Neuronal stem cell (in vitro differentiated cells): Measurements from ENCODE around the gene DPYSL5.
A peak's percentile ranks its signal among the peaks of the same experiment; 100 is the strongest.
"Not testable (repeated sequence)": the region's sequence is repeated elsewhere in the genome, so short reads cannot be mapped to it uniquely, and the experiment has no call there.

ENCODE experiments used
- DNase-seq: peaks from one replicate; pipeline ENCODE4 v3.0.0-alpha.2; 2013; ENCODE audit warnings: low spot score
- H2AFZ ChIP-seq: one replicate; pipeline ENCODE4 v1.6.1; 2013; ENCODE audit warnings: mild to moderate bottlenecking, low read length, inconsistent platforms
- H2AK5ac ChIP-seq: 2 replicates; pipeline ENCODE4 v1.6.1; 2013; ENCODE audit warnings: low read depth, mild to moderate bottlenecking, inconsistent platforms, low read length, moderate library complexity, mixed read lengths
- H2BK120ac ChIP-seq: 2 replicates; pipeline ENCODE4 v1.6.1; 2013; ENCODE audit warnings: low read depth, mild to moderate bottlenecking, inconsistent platforms, low read length, moderate library complexity, mixed read lengths
- H2BK12ac ChIP-seq: one replicate; pipeline ENCODE4 v1.6.1; 2013; ENCODE audit warnings: low read length, inconsistent platforms
- H2BK15ac ChIP-seq: 2 replicates; pipeline ENCODE4 v1.6.1; 2013; ENCODE audit warnings: mild to moderate bottlenecking, low read length, inconsistent platforms, mixed read lengths
- H2BK5ac ChIP-seq: one replicate; pipeline ENCODE4 v1.6.1; 2013; ENCODE audit warnings: inconsistent platforms, mild to moderate bottlenecking, low read length, moderate library complexity
- H3K14ac ChIP-seq: one replicate; pipeline ENCODE4 v1.6.1; 2013; ENCODE audit warnings: low read length, inconsistent platforms
- H3K18ac ChIP-seq: 2 replicates; pipeline ENCODE4 v1.6.1; 2013; ENCODE audit warnings: low read length, inconsistent platforms
- H3K23ac ChIP-seq: 2 replicates; pipeline ENCODE4 v1.6.1; 2013; ENCODE audit warnings: low read depth, mild to moderate bottlenecking, mixed read lengths, low read length, inconsistent platforms; ENCODE audit not compliant: poor library complexity
- H3K27ac ChIP-seq: replicated peaks from 3 replicates; pipeline ENCODE4 v1.5.1; 2013; ENCODE audit warnings: low read length, inconsistent platforms
- H3K27me3 ChIP-seq, 3 experiments: 2 replicates each; pipeline ENCODE4 v1.6.1; 2013; ENCODE audit warnings: low read length in 3 of 3, mild to moderate bottlenecking in 2 of 3, inconsistent platforms in 1 of 3, low read depth in 1 of 3, mixed read lengths in 1 of 3, moderate library complexity in 1 of 3; ENCODE audit not compliant: control insufficient read depth in 3 of 3, insufficient read depth in 3 of 3
- H3K36me3 ChIP-seq, 2 donors: replicated peaks in 1 of 2; 2 replicates each; pipeline ENCODE4 v1.6.1; 2013; ENCODE audit warnings: low read length in 2 of 2; ENCODE audit not compliant: control insufficient read depth in 2 of 2, insufficient read depth in 2 of 2
- H3K4ac ChIP-seq: 2 replicates; pipeline ENCODE4 v1.6.1; 2013; ENCODE audit warnings: inconsistent platforms, mild to moderate bottlenecking, low read length, moderate library complexity
- H3K4me1 ChIP-seq, 2 donors: 1 replicate in 1 of 2; 2 replicates in 1 of 2; pipeline ENCODE4 v1.6.1; 2013; ENCODE audit warnings: low read length in 2 of 2, low read depth in 1 of 2; ENCODE audit not compliant: control insufficient read depth in 2 of 2, insufficient read depth in 1 of 2
- H3K4me2 ChIP-seq: one replicate; pipeline ENCODE4 v1.6.1; 2013; ENCODE audit warnings: mild to moderate bottlenecking, low read length, inconsistent platforms; ENCODE audit not compliant: insufficient read depth, poor library complexity, severe bottlenecking
- H3K4me3 ChIP-seq, 2 donors: 2 replicates each; pipeline ENCODE4 v1.5.1; 2013; ENCODE audit warnings: low read length in 2 of 2, mild to moderate bottlenecking in 2 of 2, inconsistent platforms in 1 of 2, moderate library complexity in 1 of 2
- H3K79me1 ChIP-seq: one replicate; pipeline ENCODE4 v1.6.1; 2013; ENCODE audit warnings: low read depth, mild to moderate bottlenecking, inconsistent platforms, low read length, moderate library complexity
- H3K9ac ChIP-seq: one replicate; pipeline ENCODE4 v1.6.1; 2013; ENCODE audit warnings: mild to moderate bottlenecking, low read depth, low read length, inconsistent platforms; ENCODE audit not compliant: poor library complexity
- H3K9me3 ChIP-seq, 2 donors: replicated peaks in 1 of 2; 2 replicates each; pipeline versions ENCODE3 to v1.6.1; 2013; ENCODE audit warnings: low read length in 2 of 2, mild to moderate bottlenecking in 2 of 2, inconsistent platforms in 1 of 2, low read depth in 1 of 2, mixed read lengths in 1 of 2, moderate library complexity in 1 of 2; ENCODE audit not compliant: control insufficient read depth in 2 of 2, insufficient read depth in 1 of 2
- H4K8ac ChIP-seq: one replicate; pipeline ENCODE4 v1.6.1; 2013; ENCODE audit warnings: low read depth, mild to moderate bottlenecking, inconsistent platforms, low read length, moderate library complexity
- H4K91ac ChIP-seq: one replicate; pipeline ENCODE4 v1.6.1; 2013; ENCODE audit warnings: low read length, low read depth, mild to moderate bottlenecking, inconsistent platforms; ENCODE audit not compliant: poor library complexity
- WGBS, 2 donors: extraction: QIAGEN DNeasy Blood & Tissue Kit; methylation state at CpG; one replicate each; pipeline ENCODE4 v1.1.7; 2013; ENCODE audit warnings: missing lambda C conversion rate in 2 of 2, mixed read lengths in 1 of 2; ENCODE audit not compliant: insufficient read length in 2 of 2, insufficient replicate concordance in 1 of 2; ENCODE audit errors: extremely low coverage in 2 of 2; 5-methylcytosine and 5-hydroxymethylcytosine counted together

The DPYSL5 gene

GRCh38 chr2:26880161-26880560 lies 32.2 kb downstream of the DPYSL5 start:
- H2BK5ac ChIP-seq: no peak overlapping the region
- no peak overlapping the region for H2BK12ac ChIP-seq
- no peak overlapping the region for H2AK5ac ChIP-seq
- H3K4ac ChIP-seq: no peak overlapping the region
- peaks cover 19% of the 10 kb centered on the region for H3K79me1 ChIP-seq
- peaks cover 0 to 2% of the 10 kb centered on the region in 2 donors for H3K9me3 ChIP-seq
- no peak overlapping the region for H2AFZ ChIP-seq
- no peak overlapping the region for H3K9ac ChIP-seq
- DNase-seq: no peak
- no peak overlapping the region for H2BK120ac ChIP-seq
- H3K36me3 ChIP-seq: peaks cover 23 to 88% of the 10 kb centered on the region in 2 donors
- no peak overlapping the region for H3K18ac ChIP-seq
- no peaks in the 10 kb centered on the region for H3K27me3 ChIP-seq
- H3K4me2 ChIP-seq: no peak overlapping the region
- H3K14ac ChIP-seq: no peak overlapping the region
- no CpG with 5 or more reads among the region's 2 CpGs for WGBS, 2 donors
- H3K4me3 ChIP-seq: no peak overlapping the region
- H2BK15ac ChIP-seq: no peak overlapping the region
- no peak overlapping the region for H4K8ac ChIP-seq
- H4K91ac ChIP-seq: no peak overlapping the region
- no peak overlapping the region for H3K23ac ChIP-seq
- H3K4me1 ChIP-seq: peaks cover 0 to 5% of the 10 kb centered on the region in 2 donors
- no peak overlapping the region for H3K27ac ChIP-seq

DNA sequence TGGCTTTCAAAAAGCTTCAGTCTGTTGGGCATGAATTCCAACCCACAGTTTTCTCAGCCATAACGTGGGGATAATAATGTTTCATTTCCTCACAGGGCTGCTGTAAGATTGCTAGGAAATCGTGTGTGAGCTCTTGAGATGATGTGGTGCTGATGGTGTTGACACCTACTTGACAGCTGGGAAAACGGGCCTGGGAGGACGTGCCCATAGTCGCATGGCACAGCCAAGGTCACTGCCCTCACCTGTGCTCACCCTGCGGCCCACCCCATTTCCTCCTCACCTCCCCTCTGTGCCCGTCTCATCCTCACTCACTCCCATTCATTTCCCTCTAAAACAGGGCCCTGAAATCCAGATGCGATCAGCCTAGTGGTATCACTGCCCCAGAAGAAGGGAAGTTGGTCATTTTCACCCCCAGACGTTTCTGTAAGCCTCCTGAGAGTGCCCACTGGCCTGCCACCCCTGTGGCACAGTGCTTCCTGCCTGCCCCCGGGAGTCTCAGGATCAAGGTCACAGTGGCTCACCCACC lies 33.0 kb downstream of the DPYSL5 start:
- WGBS, 2 donors: no CpG with 5 or more reads among the region's 10 CpGs
- Histone ChIP-seq H3K27ac (no peak overlapping the region), H3K4ac (no peak overlapping the region), H2AFZ (no peak overlapping the region), H3K4me1 (peaks cover 0 to 8% of the 10 kb centered on the region in 2 donors), H3K36me3 (peaks cover 25 to 88% of the 10 kb centered on the region in 2 donors), H3K79me1 (peaks cover 19% of the 10 kb centered on the region), H2BK12ac (no peak overlapping the region), H2BK15ac (no peak overlapping the region), H3K9me3 (peaks cover 0 to 2% of the 10 kb centered on the region in 2 donors), H3K23ac (no peak overlapping the region), H3K18ac (no peak overlapping the region), H4K91ac (no peak overlapping the region), H2BK5ac (no peak overlapping the region), H3K4me3 (peak overlapping the region in 1 of 2 donors; percentile 51), H3K14ac (no peak overlapping the region), H4K8ac (no peak overlapping the region), H2AK5ac (no peak overlapping the region), H2BK120ac (no peak overlapping the region), H3K27me3 (no peaks in the 10 kb centered on the region), H3K9ac (no peak overlapping the region), H3K4me2 (no peak overlapping the region)
- DNase-seq: no peak

DNA sequence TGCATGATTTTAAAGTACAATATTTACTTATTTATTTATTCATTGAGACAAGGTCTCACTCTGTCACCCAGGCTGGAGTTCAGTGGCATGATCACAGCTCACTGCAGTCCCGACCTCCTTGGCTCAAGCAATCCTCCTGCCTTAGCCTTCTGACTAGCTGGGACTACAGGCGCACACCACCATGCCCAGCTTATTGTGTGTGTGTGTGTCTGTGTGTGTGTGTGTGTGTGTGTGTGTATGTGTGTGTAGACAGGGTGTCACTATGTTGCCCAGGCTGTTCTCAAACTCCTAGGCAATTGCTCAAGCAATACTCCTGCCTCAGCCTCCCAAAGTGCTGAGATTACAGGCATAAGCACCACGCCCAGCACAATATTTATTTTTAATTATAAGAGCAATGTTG lies 34.3 kb downstream of the DPYSL5 start:
- H3K18ac ChIP-seq, H3K4ac ChIP-seq, H4K8ac ChIP-seq, H2BK12ac ChIP-seq, H2BK15ac ChIP-seq, H2BK5ac ChIP-seq, DNase-seq, H2AFZ ChIP-seq, H2BK120ac ChIP-seq, H3K23ac ChIP-seq, H3K4me2 ChIP-seq, H3K9me3 ChIP-seq, H3K14ac ChIP-seq, H3K4me1 ChIP-seq, H2AK5ac ChIP-seq, H3K27ac ChIP-seq, H3K27me3 ChIP-seq, H3K4me3 ChIP-seq, H4K91ac ChIP-seq: not testable (repeated sequence)
- H3K36me3 ChIP-seq: peaks cover 22 to 88% of the 10 kb centered on the region in 2 donors
- no CpG with 5 or more reads among the region's 3 CpGs for WGBS, 2 donors
- peak overlapping the region; percentile 17 for H3K9ac ChIP-seq
- H3K79me1 ChIP-seq: peaks cover 13% of the 10 kb centered on the region

DNA sequence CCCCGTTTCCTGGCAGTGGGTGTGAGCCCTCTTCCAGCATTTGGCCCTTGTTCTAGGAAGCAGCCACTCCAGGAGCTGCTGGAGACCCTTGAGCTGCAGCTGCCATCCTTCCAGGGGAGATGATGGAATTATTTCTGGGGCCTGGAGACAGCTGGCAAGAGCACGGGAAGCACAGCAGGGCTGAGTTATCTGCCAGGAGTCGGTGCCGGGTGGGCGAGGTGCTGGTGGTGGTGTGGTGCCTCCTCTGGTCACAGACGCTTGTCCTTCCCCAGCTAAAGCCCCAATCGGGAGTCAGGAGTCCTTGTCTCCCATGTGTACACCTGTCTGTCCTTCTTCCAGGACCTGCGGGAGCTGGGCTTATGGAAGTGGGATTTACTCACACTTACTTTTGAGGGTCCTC lies 36.0 kb downstream of the DPYSL5 start:
- Histone ChIP-seq H4K8ac (no peak overlapping the region), H3K36me3 (peaks cover 15 to 87% of the 10 kb centered on the region in 2 donors), H2BK5ac (peak overlapping the region; percentile 21), H3K4me3 (no peak overlapping the region), H2BK15ac (no peak overlapping the region), H3K23ac (peak overlapping the region; percentile 58), H3K4me2 (no peak overlapping the region), H3K4me1 (peaks cover 0 to 8% of the 10 kb centered on the region in 2 donors), H3K14ac (no peak overlapping the region), H3K18ac (no peak overlapping the region), H3K9me3 (peaks cover 0 to 2% of the 10 kb centered on the region in 2 donors), H2AK5ac (no peak overlapping the region), H4K91ac (no peak overlapping the region), H3K9ac (no peak overlapping the region), H3K79me1 (peaks cover 7% of the 10 kb centered on the region), H2BK12ac (no peak overlapping the region), H2BK120ac (no peak overlapping the region), H3K4ac (no peak overlapping the region), H2AFZ (no peak overlapping the region), H3K27ac (no peak overlapping the region), H3K27me3 (no peaks in the 10 kb centered on the region)
- no CpG with 5 or more reads among the region's 8 CpGs for WGBS, 2 donors
- DNase-seq: no peak
